ENCODE measurements around the gene PTDSS2.
"Not testable (repeated sequence)": the region's sequence is repeated elsewhere in the genome, so short reads cannot be mapped to it uniquely, and the experiment has no call there.

PTDSS2 gene

DNA sequence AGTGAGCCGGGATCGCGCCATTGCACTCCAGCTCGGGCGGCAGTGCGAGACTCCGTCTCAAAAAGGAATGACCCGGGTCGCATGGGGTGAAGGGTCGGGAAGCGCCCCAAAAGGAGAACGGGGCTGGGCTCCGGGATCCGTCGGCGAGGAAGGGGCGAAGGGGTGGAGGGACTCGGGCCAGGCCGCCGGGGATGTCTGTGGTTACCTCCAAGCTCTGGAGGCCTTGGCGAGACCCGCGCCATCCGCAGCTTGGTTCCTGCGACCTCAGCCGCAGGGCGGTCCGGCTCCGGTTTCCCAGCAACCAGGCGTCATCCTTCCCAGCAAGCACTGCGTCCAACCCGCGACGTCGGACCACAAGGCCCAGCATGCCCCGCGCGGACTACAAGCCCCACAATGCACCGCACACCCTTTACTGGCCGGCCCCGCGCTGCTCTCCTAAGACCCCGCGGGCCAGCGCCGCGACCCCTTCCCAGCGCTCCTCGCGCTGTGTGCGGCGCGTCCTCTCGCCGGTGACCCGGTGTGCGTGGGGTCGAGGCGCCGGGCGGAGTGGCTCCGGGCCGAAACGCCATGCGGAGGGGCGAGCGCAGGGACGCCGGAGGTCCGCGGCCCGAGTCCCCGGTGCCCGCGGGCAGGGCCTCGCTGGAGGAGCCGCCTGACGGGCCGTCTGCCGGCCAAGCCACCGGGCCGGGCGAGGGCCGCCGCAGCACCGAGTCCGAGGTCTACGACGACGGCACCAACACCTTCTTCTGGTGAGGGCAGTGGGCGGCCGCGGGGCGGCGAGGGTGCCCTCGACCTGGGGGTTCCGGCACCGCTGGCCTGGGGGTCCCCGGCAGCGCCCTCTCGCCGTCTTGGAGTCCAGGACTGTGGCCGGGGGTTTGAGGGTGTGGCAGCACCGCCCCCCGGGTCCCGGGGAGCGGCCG is at the start of gene PTDSS2:
PTDSS2 (plus strand) TSS at position 391 of the 920 bp plus-strand sequence; CDS start at position 568, 177 bp downstream.
- peak; percentile 96 for DNase-seq (ENCODE audit: low read depth)

DNA sequence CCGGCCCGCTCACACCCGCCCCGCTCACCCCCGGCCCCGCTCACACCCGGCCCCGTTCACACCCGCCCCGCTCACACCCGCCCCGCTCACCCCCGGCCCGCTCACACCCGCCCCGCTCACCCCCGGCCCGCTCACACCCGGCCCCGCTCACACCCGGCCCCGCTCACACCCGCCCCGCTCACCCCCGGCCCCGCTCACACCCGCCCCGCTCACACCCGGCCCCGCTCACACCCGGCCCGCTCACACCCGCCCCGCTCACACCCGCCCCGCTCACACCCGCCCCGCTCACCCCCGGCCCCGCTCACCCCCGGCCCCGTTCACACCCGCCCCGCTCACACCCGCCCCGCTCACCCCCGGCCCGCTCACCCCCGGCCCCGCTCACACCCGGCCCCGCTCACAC is 48.9 kb upstream of the PTDSS2 start:
- not testable (repeated sequence) for DNase-seq (ENCODE audit: low read depth)

DNA sequence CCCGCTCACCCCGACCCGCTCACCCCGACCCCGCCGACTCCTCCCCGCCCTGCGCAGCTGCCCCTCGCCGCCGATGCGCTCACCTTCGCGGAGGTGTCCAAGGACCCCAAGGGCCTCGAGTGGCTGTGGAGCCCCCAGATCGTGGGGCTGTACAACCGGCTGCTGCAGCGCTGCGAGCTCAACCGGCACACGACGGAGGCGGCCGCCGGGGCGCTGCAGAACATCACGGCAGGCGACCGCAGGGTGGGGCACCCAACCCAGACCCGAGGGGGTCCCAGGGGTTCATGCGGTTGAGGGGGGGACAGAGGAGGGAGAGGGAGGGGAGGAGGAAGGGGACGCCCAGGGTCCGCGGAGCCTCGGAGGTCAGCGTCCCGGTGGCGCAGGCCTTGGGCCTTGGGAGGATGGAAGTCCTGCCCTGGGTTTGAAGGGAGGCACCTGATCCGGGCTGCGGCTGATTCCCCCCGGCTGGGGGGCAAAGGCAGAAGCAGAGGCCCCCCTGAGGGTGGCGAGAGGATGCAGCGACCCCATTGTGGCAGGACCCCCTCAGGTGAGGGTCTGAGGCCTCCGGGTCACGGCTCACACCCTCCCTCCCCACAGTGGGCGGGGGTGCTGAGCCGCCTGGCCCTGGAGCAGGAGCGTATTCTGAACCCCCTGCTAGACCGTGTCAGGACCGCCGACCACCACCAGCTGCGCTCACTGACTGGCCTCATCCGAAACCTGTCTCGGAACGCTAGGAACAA is 46.9 kb upstream of the PTDSS2 start:
- DNase-seq (ENCODE audit: low read depth), result no peak

DNA sequence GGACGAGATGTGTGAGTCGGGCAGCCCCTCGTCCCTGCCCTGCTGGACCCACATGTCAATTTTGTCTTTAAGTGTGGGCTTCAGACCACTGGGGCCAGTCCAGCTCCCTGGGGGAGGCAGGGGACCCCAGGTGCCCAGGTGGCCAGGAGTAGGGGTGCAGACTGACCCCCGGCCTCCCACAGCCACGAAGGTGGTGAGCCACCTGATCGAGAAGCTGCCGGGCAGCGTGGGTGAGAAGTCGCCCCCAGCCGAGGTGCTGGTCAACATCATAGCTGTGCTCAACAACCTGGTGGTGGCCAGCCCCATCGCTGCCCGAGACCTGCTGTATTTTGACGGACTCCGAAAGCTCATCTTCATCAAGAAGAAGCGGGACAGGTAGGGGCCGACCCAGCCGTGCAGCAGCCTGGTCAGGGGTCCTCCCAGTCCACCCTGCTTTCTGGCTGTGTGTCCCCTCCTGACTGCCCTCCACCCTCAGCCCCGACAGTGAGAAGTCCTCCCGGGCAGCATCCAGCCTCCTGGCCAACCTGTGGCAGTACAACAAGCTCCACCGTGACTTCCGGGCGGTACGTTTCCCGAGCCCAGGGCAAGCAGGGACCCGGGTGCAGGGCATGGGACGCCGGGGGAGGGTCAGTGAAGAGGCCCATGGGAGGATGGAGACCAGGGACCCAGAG is 46.2 kb upstream of the PTDSS2 start:
- no peak for DNase-seq (ENCODE audit: low read depth)

DNA sequence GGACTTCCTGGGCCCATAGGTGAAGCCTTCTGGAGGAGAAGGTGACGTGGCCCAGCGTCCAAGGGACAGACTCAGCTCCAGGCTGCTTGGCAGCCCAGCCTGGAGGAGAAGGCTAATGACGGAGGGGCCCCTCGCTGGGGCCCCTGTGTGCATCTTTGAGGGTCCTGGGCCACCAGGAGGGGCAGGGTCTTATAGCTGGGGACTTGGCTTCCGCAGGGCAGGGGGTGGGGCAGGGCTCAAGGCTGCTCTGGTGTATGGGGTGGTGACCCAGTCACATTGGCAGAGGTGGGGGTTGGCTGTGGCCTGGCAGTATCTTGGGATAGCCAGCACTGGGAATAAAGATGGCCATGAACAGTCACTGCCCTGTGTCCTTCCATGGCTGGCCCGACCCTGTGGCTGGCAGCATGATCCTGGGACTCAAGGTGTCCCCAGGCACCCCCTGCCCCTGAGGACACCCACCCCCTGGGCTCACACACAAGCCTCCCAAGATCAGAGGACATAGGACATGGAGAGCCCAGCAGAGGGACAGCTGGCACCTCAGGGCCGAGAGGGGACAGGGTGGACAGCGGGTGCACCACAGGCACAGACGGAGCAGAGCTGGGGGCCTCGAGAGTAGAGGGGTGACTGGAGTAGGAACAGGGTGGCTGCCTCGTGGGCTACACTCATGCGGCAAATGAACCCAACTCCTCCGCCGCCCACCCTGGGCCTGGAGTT is 45.4 kb upstream of the PTDSS2 start:
- DNase-seq (ENCODE audit: low read depth), result no peak

DNA sequence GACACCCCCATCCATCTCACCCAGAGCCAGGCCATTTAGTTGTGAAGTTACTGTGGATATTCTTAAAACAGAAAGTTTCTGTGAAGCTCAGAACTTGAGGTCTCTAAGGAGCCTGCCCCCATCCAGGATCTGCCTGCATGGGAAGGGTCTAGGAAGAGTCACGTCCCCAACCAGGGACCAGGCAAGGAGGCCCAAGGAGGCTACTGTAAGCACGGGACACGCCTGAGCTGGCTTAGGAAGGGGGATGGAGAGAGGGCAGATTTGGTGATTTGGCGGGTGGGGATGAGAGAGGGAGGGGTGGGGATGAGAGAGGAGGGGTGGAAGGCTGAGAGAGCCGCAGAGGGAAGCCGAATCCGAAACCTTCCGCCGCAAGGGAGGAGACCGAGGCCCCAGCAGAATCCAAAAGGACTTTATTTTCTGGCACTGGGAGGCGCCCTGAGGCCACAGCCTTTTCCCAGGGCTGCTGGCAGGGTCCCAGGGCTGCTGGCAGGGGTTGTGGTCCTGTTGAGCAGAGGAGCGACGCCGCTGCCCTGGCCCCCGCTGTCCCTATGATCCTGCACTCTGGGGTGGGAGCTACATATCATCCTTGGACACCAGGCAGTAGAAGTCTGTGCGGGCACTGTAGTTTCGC is 44.6 kb upstream of the PTDSS2 start:
- DNase-seq (ENCODE audit: low read depth), result peak; percentile 27

DNA sequence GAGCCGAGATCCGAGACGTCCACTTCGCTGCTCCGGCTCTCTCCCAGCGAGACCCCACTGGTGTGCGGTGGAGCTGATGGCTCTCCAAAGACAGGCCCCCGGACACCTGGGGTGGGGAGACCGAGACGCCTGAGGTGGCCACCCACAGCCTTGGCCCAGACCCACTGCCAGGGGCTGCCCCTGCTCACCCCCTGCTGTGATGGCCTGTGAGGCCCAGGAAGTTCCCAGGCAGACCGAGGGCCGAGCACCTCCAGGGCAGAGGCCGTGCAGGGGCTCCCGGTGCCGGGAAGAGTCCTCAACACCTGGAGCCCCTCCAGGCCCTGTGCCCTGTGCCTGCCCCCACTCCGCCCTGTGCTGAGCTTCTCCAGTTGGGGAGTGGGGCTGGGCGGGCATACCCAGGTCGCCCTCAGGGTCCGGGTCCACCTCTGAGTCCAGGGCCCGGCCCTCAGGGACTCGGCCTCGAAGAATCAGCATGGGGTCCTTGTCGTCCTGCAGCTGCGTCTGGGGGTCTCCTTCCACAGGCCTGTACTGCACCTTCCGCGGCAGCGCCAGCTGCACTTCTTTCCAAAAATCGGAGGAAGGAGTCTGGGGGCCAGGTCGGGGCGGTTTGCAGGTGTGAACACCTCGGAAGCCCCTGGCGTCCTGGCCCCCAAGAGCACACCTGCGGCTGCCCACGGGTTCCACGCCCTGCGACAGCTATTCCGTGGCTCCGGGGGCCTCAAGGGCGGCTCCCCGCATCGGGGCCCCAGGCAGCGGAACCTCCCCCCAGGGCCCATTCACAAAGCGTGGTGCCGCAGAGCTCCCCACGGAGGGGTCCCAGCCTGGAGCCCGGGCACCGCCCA is 43.9 kb upstream of the PTDSS2 start:
- no peak for DNase-seq (ENCODE audit: low read depth)

DNA sequence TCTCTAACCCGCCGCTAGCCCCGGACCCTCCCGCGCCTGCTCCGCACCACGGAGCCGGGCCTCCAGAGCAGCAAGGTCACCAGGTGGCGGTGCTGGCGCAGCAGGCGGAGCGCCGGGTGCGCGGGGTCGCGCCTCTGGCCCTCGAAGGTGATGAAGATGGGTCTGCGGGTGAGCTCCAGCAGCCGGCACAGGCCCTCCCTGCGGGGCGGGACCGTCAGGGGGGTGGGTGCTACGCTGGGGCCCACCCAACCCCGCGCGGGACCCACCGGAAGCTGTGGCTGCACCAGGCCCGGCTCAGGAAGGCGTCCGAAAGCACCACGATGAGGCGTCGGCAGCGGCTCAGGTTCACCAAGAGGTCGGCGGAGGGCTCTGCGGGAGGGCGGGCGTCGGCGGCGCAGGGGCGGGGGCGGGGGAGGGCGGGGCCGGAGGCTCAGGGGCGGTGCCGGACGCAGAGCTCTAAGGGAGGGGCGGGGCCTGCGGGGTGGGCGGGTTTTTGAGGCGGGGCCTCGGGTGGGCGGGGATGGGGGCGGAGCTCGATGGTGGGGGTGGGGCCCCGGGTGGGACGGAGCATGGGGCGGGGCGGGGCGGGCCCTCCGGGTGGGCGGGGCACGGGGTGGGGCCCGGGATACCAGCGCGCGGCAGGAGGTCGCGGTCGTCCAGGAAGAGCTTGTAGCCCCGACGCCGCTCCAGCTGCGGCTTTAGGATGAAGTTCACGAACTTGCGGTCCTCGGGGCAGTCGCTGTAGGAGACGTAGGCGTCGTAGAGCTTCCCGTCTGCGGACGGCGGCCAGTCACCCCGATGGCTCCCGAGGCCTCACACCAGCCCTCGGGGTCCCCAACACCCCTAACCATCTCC is 43.1 kb upstream of the PTDSS2 start:
- peak; percentile 65 for DNase-seq (ENCODE audit: low read depth)

DNA sequence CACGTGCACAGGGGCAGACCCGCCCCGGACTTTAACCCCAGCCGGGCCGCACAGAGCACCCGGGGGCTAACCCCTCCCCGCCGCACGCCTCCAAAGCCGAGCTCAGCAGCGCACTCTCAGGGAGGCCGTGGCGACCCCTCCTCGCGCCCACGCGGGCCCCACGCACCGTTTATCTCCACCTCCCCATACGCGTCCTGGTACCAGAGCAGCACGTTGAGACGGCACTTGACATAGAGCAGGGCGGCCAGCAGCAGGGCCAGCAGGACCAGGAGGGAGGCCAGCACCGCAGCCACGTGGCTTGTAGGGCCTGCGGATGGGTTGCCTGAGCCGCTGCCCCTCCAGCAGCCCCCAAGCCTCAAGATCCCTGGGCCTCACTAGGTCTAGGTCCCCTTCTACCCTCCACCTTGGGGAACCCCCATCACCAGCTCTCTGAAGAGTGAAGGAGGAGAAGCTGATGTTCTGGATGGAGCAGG is 42.4 kb upstream of the PTDSS2 start:
- DNase-seq (ENCODE audit: low read depth), result no peak

DNA sequence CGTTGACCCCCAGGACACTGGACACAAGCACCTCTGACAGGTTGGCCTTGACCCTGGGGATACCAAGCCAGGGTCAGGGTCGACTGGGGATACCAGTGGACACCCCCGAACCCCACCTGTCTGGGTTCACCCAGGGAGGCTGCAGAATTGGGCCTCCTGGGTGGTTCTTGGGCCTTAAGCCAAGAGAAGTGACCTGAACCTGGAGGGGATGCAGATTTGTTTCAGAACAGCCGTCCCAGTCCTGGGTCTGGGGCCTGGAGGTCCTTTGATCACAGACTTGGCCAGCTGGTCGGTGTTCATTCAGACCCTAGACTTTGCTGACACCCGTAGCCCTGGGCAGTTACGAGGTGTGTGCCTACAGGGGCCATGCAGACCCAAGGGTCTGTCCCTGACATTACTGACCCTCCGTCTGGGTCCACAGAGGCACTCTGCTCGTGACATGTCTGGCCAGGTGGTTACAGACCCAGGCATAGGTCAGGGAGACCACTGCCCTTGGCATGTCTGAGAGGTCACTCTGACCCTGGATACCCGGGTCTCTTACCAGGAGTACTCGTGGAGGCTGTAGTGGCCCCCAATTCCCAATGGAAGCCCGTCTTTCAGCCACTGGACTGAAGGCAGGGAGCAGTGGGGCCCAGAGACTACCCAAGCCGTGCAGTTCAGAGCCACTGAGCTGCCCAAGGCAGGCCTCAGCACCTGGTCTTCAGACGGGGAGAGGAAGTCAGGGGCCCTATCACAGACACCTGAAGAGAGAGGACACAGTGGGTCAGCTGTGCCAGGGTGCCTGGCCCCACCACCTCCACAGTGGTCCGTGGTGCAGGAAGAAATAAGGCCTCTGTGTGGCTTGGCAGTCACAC is 41.7 kb upstream of the PTDSS2 start:
- DNase-seq (ENCODE audit: low read depth), result no peak

DNA sequence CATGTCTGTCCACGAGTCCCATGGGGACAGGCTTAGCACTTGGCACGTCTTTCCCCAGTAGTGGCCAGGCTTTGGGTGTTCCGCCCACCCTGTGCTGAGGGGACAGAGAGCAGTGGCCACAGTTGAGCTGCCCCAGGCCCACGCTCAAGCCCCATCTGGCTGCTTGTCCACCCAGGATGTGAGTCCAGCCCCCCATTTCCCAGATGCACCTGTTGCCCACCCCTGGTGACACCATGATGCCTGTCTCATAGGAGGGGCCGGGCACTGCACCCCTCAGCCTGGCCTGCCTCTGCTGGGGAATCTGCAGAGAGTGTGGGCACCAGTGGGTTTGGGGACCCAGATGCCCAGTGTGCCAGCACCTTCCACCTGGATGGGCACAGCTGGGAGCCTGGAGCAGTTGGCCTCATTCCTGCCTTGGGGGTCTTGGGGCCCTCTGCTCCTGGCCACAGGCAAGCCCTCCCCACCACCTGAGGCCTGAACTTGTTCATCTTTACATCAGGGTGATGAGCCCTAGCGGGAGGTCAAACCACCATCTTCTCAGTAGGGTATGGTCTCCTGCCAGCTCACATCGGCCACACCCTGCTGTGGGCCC is 41.0 kb upstream of the PTDSS2 start:
- no peak for DNase-seq (ENCODE audit: low read depth)

DNA sequence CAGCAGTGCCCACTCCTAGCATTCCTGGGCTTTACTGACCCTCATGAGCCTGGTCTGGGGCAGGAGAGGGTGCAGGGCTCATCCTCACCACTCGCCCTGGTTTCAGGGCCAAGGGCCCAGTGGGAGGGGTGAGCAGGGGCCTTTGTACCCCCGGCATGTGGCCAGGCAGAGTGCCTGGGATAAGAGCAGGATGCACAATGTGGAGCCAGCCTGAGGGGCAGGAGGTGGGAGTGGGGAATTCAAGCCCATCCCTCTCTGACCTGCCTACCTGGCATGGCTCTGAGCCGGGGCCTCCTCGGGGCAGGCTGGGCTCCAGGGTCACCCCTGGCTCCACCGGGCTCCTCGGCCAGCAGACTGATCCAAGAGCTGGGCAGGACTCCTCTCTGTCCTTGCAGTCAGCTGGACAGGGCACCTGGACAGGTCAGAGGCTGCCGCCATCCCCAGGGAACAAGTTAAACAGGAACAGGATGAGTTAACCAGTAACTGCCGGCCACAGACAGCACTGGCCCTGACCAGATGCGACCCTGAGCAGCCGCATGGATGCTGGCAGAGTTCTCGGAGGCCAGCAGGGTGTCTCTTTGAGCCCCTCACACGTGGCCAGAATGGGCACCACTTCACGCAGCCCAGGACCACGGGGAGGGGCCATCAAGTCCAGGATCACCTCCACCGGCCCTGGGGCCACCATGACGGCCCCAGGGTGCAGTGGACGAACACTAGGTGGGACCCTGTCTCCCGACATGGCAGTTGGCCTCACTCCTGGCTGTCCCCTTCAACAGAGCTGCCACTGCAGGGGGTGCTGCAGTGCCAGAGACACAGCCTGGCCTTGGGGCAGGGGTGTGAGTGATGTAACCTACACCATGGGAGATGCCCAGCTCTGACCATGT is 40.2 kb upstream of the PTDSS2 start:
- no peak for DNase-seq (ENCODE audit: low read depth)

DNA sequence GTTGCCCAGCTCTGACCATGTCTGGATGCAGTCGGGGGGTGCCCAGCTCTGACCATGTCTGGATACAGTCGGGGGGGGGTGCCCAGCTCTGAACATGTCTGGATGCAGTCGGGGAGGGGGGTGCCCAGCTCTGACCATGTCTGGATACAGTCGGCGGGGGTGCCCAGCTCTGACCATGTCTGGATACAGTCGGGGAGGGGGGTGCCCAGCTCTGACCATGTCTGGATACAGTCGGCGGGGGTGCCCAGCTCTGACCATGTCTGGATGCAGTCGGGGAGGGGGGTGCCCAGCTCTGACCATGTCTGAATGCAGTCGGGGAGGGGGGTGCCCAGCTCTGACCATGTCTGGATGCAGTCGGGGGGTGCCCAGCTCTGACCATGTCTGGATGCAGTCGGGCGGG is 39.4 kb upstream of the PTDSS2 start:
- not testable (repeated sequence) for DNase-seq (ENCODE audit: low read depth)

DNA sequence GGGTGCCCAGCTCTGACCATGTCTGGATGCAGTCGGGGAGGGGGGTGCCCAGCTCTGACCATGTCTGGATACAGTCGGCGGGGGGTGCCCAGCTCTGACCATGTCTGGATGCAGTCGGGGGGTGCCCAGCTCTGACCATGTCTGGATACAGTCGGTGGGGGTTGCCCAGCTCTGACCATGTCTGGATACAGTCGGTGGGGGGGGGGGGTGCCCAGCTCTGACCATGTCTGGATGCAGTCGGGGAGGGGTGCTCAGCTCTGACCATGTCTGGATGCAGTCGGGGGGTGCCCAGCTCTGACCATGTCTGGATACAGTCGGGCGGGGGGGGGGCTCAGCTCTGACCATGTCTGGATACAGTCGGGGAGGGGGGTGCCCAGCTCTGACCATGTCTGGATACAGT is 38.6 kb upstream of the PTDSS2 start:
- DNase-seq (ENCODE audit: low read depth), result not testable (repeated sequence)

DNA sequence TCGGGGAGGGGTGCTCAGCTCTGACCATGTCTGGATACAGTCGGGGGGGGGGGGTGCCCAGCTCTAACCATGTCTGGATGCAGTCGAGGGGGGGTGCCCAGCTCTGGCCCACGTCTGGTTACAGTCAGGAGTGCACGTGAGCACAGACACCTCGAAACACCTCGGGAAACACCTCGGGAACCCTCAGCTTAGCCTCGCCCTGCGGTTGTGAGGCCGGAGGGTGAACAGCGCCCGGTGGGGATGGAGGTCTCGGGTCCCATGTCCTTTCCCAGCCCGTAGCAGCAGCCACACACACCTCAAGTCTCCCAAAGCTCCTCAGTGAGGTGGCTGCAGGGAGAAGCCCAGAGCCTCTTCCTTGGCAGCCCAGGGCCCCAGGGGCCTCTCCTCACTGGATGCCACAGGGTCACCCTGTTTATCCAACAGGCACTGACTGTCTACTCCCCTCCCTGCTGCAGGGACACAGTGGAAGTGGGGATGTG is 37.4 kb upstream of the PTDSS2 start:
- DNase-seq (ENCODE audit: low read depth), result no peak

DNA sequence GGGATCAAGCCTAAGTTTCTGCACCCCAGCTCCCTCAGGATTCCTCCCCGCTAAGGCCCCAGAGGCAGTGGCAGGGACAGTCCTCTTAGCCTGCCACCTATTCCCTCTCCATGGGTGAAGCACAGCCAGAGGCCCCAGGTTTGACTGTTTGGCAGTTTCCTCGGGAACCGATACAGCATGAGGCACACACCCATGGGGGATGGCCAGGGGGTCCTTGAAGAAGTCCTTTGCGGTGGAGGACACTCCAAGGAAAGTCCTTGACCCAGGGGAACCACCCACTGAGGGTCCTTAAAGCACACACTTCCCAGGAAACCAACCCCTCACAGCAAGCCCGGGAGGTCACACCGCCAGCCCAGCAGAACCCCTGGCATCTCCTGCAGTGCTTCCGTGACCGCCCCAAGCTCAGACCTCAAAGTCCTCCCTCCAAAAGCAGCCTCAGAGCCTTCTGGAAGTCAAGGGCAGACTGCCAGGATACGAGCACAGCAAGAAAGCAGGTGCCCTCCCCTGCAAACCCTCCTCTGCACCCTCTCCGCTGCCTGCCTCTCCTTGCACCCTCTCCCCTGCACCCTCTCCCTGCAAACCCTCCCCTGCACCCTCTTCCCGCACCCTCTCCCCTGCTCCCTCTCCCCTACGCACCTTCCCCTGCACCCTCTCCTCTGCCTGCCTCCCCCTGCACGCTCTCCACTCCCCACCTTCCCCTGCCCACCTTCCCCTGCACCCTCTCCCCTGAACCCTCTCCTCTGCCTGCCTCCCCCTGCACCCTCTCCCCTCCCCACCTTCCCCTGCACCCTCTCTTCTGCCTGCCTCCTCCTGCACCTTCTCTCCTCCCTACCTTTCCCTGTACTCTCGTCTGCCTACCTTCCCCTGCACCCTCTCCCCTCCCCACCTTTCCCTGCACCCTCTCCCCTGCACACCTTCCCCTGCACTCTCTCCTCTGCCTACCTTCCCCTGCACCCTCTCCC is 36.7 kb upstream of the PTDSS2 start:
- no peak for DNase-seq (ENCODE audit: low read depth)

Data from fibroblast of gingiva (primary cell).